ENCODE data around the gene MOB3A.

DNA sequence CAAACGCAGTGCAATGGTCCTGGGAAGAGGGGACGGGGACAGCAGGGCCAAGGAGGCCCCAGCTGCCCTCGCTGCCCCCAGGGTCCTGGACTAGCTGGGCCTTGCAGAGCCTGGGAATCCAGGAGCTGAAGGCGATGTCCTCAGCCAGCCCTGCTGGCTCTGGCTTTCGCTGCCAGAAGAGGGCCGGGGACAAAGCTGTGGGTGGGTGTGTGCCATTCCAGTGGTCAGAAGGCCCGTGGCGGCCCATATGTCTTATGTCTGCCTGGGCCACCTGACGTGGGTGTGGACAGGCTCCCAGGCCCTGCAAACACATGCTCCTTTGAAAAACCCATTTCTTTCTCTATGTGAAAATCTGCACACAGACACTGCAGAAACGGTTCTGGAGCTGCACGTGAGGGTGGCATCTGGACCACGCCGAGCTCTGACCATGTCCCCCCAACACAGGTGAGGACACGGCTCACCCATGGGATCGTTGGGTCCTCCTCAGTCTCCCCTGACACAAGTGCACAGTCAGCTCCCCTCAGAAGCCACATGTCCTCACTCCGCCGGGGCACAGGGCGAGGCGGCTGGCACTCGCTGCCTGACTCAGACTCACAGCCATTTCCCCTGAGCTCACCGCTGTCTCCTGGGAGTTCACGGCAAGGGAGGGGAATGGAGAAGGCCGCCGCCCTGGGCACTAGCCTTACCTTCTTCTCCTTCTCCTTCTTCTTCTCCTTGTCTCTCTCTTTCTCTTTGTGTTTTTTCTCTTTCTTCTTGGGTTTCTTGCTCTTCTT lies 17.5 kb upstream of the MOB3A start:
- TF ChIP-seq POLR2A (IDR thresholded peaks at IDR 0.05; ENCODE audit: extremely low read depth, insufficient read length) (no peak), MYC (IDR thresholded peaks at IDR 0.05; ENCODE audit: low read depth, low read length) (no peak)
- TF ChIP-seq, protein P1, sequence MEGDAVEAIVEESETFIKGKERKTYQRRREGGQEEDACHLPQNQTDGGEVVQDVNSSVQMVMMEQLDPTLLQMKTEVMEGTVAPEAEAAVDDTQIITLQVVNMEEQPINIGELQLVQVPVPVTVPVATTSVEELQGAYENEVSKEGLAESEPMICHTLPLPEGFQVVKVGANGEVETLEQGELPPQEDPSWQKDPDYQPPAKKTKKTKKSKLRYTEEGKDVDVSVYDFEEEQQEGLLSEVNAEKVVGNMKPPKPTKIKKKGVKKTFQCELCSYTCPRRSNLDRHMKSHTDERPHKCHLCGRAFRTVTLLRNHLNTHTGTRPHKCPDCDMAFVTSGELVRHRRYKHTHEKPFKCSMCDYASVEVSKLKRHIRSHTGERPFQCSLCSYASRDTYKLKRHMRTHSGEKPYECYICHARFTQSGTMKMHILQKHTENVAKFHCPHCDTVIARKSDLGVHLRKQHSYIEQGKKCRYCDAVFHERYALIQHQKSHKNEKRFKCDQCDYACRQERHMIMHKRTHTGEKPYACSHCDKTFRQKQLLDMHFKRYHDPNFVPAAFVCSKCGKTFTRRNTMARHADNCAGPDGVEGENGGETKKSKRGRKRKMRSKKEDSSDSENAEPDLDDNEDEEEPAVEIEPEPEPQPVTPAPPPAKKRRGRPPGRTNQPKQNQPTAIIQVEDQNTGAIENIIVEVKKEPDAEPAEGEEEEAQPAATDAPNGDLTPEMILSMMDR (IDR thresholded peaks at IDR 0.05; ENCODE audit: low read depth, low read length) = no peak
- TF ChIP-seq, protein P2, sequence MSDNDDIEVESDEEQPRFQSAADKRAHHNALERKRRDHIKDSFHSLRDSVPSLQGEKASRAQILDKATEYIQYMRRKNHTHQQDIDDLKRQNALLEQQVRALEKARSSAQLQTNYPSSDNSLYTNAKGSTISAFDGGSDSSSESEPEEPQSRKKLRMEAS (IDR thresholded peaks at IDR 0.05; ENCODE audit: low read depth, low read length) = no peak

All from NB4 (cell line).